Measurements from ENCODE around the gene NAA25.

DNA sequence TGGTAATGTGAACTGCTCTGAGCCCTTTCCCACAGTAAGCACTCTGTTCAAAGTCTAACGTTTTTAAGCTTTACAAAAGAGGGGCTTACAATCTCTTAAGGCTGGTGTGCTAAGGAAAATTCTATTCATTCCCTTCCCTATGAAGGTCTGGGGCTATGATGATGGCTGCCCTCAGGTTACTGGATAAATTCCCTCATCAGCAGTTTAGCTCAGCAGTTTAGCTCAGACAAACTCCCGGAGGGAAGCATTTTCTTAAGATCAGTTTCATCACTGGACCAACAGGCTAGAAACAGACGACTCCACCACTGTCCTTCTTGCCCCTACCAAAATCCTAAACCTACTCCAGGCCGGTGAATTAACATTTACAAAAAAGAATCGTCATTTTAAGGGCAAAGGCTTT is 76.3 kb downstream of the NAA25 start:
- TF ChIP-seq, protein P1, sequence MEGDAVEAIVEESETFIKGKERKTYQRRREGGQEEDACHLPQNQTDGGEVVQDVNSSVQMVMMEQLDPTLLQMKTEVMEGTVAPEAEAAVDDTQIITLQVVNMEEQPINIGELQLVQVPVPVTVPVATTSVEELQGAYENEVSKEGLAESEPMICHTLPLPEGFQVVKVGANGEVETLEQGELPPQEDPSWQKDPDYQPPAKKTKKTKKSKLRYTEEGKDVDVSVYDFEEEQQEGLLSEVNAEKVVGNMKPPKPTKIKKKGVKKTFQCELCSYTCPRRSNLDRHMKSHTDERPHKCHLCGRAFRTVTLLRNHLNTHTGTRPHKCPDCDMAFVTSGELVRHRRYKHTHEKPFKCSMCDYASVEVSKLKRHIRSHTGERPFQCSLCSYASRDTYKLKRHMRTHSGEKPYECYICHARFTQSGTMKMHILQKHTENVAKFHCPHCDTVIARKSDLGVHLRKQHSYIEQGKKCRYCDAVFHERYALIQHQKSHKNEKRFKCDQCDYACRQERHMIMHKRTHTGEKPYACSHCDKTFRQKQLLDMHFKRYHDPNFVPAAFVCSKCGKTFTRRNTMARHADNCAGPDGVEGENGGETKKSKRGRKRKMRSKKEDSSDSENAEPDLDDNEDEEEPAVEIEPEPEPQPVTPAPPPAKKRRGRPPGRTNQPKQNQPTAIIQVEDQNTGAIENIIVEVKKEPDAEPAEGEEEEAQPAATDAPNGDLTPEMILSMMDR (IDR thresholded peaks at IDR 0.05), result no peak
- no peak for TF ChIP-seq POLR2A (IDR thresholded peaks at IDR 0.05)

Measured in right lobe of liver (tissue), 4 donors.